AG09309 (cell line): ENCODE results near the gene LOX.

Experiments used
- DNase-seq: peaks from one replicate; pipeline ENCODE4 v3.0.0-alpha.2; 2010; ENCODE audit warnings: low read depth
- H3K4me3 ChIP-seq: 2 replicates; pipeline ENCODE4 v1.5.1; 2011; ENCODE audit warnings: mild to moderate bottlenecking, low read depth, low read length, moderate library complexity; ENCODE audit not compliant: control insufficient read depth
- CTCF ChIP-seq: IDR thresholded peaks from 2 replicates; pipeline ENCODE4 v1.5.1; 2011; ENCODE audit warnings: mild to moderate bottlenecking, low read depth, low read length, inconsistent platforms; ENCODE audit not compliant: insufficient read depth, control insufficient read depth; ENCODE audit errors: missing control alignments

Gene LOX

GRCh38 chr5:122120957-122121356, 42.9 kb upstream of the LOX start:
- no peak for DNase-seq
- TF ChIP-seq CTCF, result no peak
- no peak overlapping the region for H3K4me3 ChIP-seq

- no peak for TF ChIP-seq CTCF
- DNase-seq, result no peak
Observed at GRCh38 chr5:122120493-122120892, 42.4 kb upstream of the LOX start.

GRCh38 chr5:122119205-122119604, 41.1 kb upstream of the LOX start:
- no peak overlapping the region for H3K4me3 ChIP-seq
- DNase-seq, result no peak
- no peak for TF ChIP-seq CTCF

More at GRCh38 chr5:122120493-122120892, 42.4 kb upstream of the LOX start:
- no peak overlapping the region for H3K4me3 ChIP-seq

GRCh38 chr5:122118356-122118948, 40.4 kb upstream of the LOX start:
- no peak for TF ChIP-seq CTCF
- no peak overlapping the region for H3K4me3 ChIP-seq

GRCh38 chr5:122114501-122114900, 36.4 kb upstream of the LOX start:
- no peak for TF ChIP-seq CTCF
- no peak overlapping the region for H3K4me3 ChIP-seq
- DNase-seq, result no peak

More at GRCh38 chr5:122118356-122118948, 40.4 kb upstream of the LOX start:
- no peak for DNase-seq

GRCh38 chr5:122112733-122113558, 34.9 kb upstream of the LOX start:
- no peak for TF ChIP-seq CTCF
- H3K4me3 ChIP-seq, result no peak overlapping the region
- no peak for DNase-seq
